Measurements from ENCODE around the gene IDI2.

Gene IDI2

DNA sequence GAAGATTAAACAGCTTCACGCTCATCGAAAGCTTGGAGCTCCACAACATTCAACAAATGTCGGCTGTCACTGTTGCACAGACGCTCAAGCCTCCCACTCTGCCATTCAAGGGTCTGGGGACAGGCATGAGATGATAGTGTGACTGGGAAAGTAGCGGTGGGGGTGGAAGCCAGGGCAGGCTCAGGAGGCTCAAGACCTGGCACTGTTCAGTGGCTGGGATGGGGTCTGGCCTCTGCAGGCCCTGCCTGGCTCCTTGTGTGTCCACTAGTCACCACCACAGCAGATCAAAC lies 50.9 kb downstream of the IDI2 start:
- Histone ChIP-seq H3K4me1 (ENCODE audit: insufficient read depth, low read length) (peaks cover 4% of the 10 kb centered on the region; the same call in 1 of the 2 replicates), H3K27ac (ENCODE audit: low read length) (no peak overlapping the region), H3K27me3 (ENCODE audit: insufficient read depth, low read length) (no peaks in the 10 kb centered on the region), H3K9ac (ENCODE audit: low read depth, low read length) (no peak overlapping the region), H3K9me3 (ENCODE audit: insufficient read depth, low read depth, low read length) (peaks cover 13% of the 10 kb centered on the region), H3K4me3 (ENCODE audit: low read length) (no peak overlapping the region), H3K36me3 (ENCODE audit: insufficient read depth, low read depth, low read length) (no peaks in the 10 kb centered on the region)

DNA sequence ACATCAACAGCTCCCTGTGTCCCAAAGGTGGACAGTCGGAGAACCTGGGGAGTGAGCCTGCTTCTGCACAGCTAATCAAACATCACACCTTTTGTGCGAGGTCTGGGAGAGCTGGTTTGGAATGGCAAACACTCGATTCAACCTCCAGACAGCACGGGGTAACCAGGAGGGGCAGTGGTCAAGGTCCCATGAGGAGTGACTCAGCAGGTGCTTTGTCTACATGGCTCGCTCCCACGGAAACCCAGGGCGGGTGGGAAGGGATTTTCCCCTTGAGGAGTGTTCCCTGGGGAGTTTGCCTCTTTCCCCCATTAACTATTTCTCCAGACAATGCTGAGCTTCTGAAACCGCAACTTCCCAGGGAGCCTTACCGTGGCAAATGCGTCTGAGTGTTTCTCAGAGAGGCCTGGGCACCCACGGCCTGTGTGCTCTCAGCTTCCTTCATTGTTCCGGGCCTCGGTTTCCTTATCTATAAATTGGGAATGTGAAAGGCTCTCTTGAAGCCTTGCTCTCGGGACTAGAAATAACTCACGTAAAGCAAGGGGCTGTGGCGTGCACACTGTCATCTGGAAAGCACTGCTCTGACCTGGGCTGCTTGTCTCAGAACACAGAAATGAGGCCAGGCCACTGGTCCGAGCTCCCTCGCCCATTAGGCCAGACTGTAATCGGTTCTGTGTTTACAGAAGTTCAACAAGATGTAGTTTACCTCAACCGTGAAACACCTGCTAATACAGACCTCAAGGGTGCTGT lies 51.4 kb downstream of the IDI2 start:
- no peaks in the 10 kb centered on the region for H3K36me3 ChIP-seq (ENCODE audit: insufficient read depth, low read depth, low read length)
- H3K27me3 ChIP-seq (ENCODE audit: insufficient read depth, low read length), result no peaks in the 10 kb centered on the region
- H3K4me1 ChIP-seq (ENCODE audit: insufficient read depth, low read length), result peaks cover 4% of the 10 kb centered on the region; the same call in 1 of the 2 replicates
- H3K9me3 ChIP-seq (ENCODE audit: insufficient read depth, low read depth, low read length), result peaks cover 9% of the 10 kb centered on the region
- no peak overlapping the region for H3K27ac ChIP-seq (ENCODE audit: low read length)
- H3K9ac ChIP-seq (ENCODE audit: low read depth, low read length), result no peak overlapping the region
- no peak overlapping the region for H3K4me3 ChIP-seq (ENCODE audit: low read length)

DNA sequence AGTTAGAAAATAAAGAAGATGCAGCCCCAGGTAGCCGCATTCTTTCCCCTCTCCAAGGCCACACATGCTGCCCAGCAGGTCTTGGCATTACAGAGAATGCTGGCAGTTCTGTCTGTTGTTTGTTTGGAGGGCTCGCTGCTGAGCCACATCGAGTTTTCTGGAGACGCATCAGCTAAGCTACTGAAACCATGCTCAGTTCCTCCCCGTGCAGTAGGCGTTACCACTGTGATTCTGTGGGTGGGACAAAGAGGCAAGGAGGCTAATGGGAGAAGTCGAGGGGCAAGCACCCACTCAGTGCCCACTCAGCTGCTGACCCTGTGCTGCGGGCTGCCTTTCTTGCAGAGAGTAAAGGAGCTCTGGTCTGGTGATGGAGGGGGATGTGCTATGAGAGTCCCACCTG lies 52.9 kb downstream of the IDI2 start:
- H3K4me3 ChIP-seq (ENCODE audit: low read length), result no peak overlapping the region
- no peaks in the 10 kb centered on the region for H3K9me3 ChIP-seq (ENCODE audit: insufficient read depth, low read depth, low read length)
- no peak overlapping the region for H3K9ac ChIP-seq (ENCODE audit: low read depth, low read length)
- H3K4me1 ChIP-seq (ENCODE audit: insufficient read depth, low read length), result peaks cover 4% of the 10 kb centered on the region; the same call in 1 of the 2 replicates
- no peaks in the 10 kb centered on the region for H3K27me3 ChIP-seq (ENCODE audit: insufficient read depth, low read length)
- no peak overlapping the region for H3K27ac ChIP-seq (ENCODE audit: low read length)
- no peaks in the 10 kb centered on the region for H3K36me3 ChIP-seq (ENCODE audit: insufficient read depth, low read depth, low read length)

DNA sequence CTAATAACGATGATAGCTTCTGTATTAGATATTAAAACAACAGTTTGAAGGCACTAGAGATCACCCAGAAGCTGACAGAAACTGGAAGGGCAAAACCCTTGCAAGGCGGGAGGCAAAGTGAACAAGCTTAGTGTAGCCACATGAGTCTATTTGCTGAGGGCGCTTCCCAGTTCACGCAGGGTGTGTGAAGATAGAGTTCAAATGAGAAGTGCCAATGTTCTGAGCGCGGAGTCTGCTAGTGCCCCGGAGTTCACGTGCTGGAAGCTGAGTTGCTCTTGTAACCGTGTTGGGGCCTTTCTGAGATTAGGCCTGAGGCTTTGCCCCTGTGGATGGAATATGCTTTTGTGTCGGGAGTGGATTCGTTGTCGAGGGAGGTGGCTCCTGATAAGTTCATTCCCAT lies 54.0 kb downstream of the IDI2 start:
- Histone ChIP-seq H3K36me3 (ENCODE audit: insufficient read depth, low read depth, low read length) (no peaks in the 10 kb centered on the region), H3K9ac (ENCODE audit: low read depth, low read length) (no peak overlapping the region), H3K27me3 (ENCODE audit: insufficient read depth, low read length) (no peaks in the 10 kb centered on the region), H3K9me3 (ENCODE audit: insufficient read depth, low read depth, low read length) (no peaks in the 10 kb centered on the region), H3K4me1 (ENCODE audit: insufficient read depth, low read length) (peaks cover 4% of the 10 kb centered on the region; the same call in 1 of the 2 replicates), H3K4me3 (ENCODE audit: low read length) (no peak overlapping the region), H3K27ac (ENCODE audit: low read length) (no peak overlapping the region)

DNA sequence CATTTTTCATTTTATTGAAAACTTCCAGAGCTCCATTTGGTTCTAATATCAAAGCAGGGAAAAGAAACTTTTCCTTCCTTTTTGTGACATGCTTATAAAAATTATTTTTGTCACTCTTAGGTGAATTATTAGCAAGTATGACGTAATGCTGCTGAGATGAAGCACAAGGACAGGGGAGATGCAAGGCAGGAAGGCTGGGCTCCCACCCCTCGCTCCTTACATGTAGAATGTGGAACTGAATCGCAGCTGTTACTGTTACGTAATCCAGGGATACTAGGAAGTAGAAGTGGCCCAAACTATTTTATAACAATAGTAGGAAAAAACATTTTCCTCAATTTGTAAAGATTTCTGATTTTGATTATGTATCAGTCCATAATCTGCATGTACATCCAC lies 54.5 kb downstream of the IDI2 start:
- Histone ChIP-seq H3K9me3 (ENCODE audit: insufficient read depth, low read depth, low read length) (no peaks in the 10 kb centered on the region), H3K9ac (ENCODE audit: low read depth, low read length) (no peak overlapping the region), H3K27me3 (ENCODE audit: insufficient read depth, low read length) (no peaks in the 10 kb centered on the region), H3K27ac (ENCODE audit: low read length) (no peak overlapping the region), H3K4me3 (ENCODE audit: low read length) (no peak overlapping the region), H3K4me1 (ENCODE audit: insufficient read depth, low read length) (peaks cover 4% of the 10 kb centered on the region; the same call in 1 of the 2 replicates), H3K36me3 (ENCODE audit: insufficient read depth, low read depth, low read length) (no peaks in the 10 kb centered on the region)

DNA sequence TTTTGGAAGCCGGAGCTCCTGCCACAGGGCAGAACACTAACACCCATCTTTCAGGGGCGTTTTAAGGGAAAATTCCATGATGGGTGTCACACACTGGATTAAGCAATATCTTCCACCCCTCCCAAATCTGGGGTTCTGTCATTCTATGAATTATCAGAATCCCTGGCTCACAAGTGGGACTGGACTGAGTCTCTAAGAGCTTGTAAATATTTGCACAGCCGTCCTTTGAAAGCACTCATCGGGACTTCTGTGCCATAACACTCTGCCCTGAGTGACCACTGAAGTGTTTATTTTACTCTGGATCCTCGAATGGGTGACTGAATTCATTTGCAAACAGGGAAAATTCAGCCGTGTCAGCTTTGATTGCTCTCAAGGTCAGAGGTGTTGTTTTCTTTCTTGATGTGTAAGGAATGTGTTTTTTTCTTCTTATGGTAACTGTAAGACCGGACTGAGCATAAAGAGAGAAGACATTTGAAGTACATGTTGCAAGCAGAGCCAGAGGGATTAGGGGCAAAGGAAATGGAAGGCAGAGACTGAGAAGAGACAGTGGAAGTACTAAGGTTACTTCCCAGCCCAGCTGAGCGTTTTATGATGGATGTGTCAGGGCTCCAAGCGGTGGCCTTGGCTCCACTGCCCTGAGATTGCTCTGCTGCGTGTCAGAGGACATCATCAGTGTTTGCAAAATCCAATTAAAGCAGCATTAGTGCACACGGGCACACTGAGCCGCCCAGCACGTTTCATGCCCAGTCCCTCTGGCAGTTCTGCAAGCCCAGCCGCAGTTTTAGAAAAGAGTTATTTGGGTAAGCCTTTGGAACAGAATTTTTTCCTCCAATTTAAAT lies 55.1 kb downstream of the IDI2 start:
- Histone ChIP-seq H3K9me3 (ENCODE audit: insufficient read depth, low read depth, low read length) (no peaks in the 10 kb centered on the region), H3K36me3 (ENCODE audit: insufficient read depth, low read depth, low read length) (no peaks in the 10 kb centered on the region), H3K27ac (ENCODE audit: low read length) (no peak overlapping the region), H3K4me1 (ENCODE audit: insufficient read depth, low read length) (peaks cover 4% of the 10 kb centered on the region; the same call in 1 of the 2 replicates), H3K27me3 (ENCODE audit: insufficient read depth, low read length) (no peaks in the 10 kb centered on the region; the same call in 1 of the 2 replicates), H3K9ac (ENCODE audit: low read depth, low read length) (no peak overlapping the region), H3K4me3 (ENCODE audit: low read length) (no peak overlapping the region)

DNA sequence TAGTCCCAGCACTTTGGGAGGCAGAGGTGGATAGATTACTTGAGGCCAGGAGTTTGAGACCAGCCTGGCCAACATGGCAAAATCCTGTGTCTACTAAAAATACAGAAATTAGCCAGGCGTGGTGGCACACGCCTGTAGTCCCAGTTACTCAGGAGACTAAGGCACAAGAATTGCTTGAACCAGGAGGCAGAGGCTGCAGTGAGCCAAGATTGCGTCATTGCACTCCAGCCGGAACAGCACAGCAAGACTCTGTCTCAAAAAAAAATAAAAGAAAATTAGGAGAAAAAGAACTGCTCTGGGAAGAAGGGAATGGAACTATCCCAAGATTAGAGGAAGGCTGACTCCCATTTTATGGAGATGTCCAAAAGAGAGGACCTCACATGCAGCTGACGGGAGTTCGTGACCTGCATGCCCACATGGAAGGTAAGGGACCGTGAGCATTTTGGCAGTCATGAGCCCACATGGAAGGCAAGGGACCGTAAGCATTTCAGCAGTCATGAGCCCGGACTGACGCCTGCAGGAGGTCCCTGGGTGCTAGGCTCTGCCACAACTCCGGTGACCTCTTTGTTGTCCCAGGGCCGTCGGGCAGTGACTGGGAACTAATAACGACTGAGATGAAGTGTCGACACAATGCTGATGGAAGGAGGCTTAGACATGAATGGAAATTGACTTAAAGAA lies 56.0 kb downstream of the IDI2 start:
- Histone ChIP-seq H3K4me1 (ENCODE audit: insufficient read depth, low read length) (peaks cover 4% of the 10 kb centered on the region; the same call in 1 of the 2 replicates), H3K9me3 (ENCODE audit: insufficient read depth, low read depth, low read length) (no peaks in the 10 kb centered on the region)

More for the DNA sequence above, 56.0 kb downstream of the IDI2 start:
- Histone ChIP-seq H3K9ac (ENCODE audit: low read depth, low read length) (no peak overlapping the region), H3K36me3 (ENCODE audit: insufficient read depth, low read depth, low read length) (no peaks in the 10 kb centered on the region), H3K4me3 (ENCODE audit: low read length) (no peak overlapping the region), H3K27ac (ENCODE audit: low read length) (no peak overlapping the region), H3K27me3 (ENCODE audit: insufficient read depth, low read length) (no peaks in the 10 kb centered on the region; the same call in 1 of the 2 replicates)
